HUES64 (cell line): ENCODE measurements around the gene BIRC5.

Source experiments
- H3K27ac ChIP-seq: 2 replicates; pipeline ENCODE4 v1.7.0; 2013; ENCODE audit warnings: low read depth, low read length, inconsistent platforms
- H3K27me3 ChIP-seq: 2 replicates; pipeline ENCODE4 v1.6.1; 2013; ENCODE audit warnings: mild to moderate bottlenecking, low read length; ENCODE audit not compliant: insufficient read depth
- H3K36me3 ChIP-seq: 2 replicates; pipeline ENCODE4 v1.6.1; 2013; ENCODE audit warnings: mild to moderate bottlenecking, low read length; ENCODE audit not compliant: insufficient read depth
- H3K4me1 ChIP-seq: 2 replicates; pipeline ENCODE4 v1.6.1; 2013; ENCODE audit warnings: mild to moderate bottlenecking, low read length, moderate library complexity; ENCODE audit not compliant: insufficient read depth
- H3K4me3 ChIP-seq: 2 replicates; pipeline ENCODE4 v1.5.1; 2013; ENCODE audit warnings: mild to moderate bottlenecking, low read length, moderate library complexity
- H3K9ac ChIP-seq: 2 replicates; pipeline ENCODE4 v1.6.1; 2013; ENCODE audit warnings: mild to moderate bottlenecking, low read depth, low read length
- H3K9me3 ChIP-seq: 2 replicates; pipeline ENCODE4 v1.6.1; 2013; ENCODE audit warnings: low read depth, low read length; ENCODE audit not compliant: insufficient read depth
- WGBS: fragments of 150-250, 120-280 bp; methylation state at CpG from one replicate; pipeline ENCODE4 v1.1.7; 2013; ENCODE audit warnings: missing lambda C conversion rate; 5-methylcytosine and 5-hydroxymethylcytosine counted together

The BIRC5 gene

DNA sequence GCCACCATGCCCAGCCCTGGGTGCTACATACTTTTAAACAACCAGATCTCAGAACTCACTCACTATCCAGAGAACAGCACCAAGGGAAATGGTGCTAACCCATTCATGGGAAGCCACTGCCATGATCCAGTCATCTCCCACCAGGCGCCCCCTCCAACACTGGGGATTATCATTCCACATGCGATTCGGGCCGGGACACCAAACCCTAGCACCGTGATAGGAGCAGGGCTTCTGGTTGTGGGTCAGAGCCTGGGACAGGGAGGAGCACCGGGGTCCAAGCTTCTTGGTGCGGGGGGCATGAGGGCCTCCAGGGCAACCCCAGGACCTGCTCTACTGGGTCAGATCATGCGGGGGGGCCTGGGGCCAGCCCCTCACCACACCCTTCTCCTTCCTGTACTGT lies 21.8 kb downstream of the BIRC5 start:
- Histone ChIP-seq H3K9ac (no peak overlapping the region), H3K9me3 (no peaks in the 10 kb centered on the region), H3K4me1 (no peaks in the 10 kb centered on the region), H3K27ac (no peak overlapping the region), H3K36me3 (no peaks in the 10 kb centered on the region), H3K27me3 (peaks cover 23% of the 10 kb centered on the region), H3K4me3 (no peak overlapping the region)
- WGBS = 81% methylated on average over 8 of the region's 8 CpGs

- H3K27ac ChIP-seq = no peak overlapping the region
- H3K4me3 ChIP-seq = no peak overlapping the region
- peaks cover 16% of the 10 kb centered on the region for H3K27me3 ChIP-seq
- H3K4me1 ChIP-seq = no peaks in the 10 kb centered on the region
- H3K9me3 ChIP-seq = no peaks in the 10 kb centered on the region
- H3K36me3 ChIP-seq = no peaks in the 10 kb centered on the region
- 93% methylated on average over 20 of the region's 20 CpGs for WGBS
- no peak overlapping the region for H3K9ac ChIP-seq
These were observed 22.5 kb downstream of the BIRC5 start for GRCh38 chr17:78236362-78237127.

DNA sequence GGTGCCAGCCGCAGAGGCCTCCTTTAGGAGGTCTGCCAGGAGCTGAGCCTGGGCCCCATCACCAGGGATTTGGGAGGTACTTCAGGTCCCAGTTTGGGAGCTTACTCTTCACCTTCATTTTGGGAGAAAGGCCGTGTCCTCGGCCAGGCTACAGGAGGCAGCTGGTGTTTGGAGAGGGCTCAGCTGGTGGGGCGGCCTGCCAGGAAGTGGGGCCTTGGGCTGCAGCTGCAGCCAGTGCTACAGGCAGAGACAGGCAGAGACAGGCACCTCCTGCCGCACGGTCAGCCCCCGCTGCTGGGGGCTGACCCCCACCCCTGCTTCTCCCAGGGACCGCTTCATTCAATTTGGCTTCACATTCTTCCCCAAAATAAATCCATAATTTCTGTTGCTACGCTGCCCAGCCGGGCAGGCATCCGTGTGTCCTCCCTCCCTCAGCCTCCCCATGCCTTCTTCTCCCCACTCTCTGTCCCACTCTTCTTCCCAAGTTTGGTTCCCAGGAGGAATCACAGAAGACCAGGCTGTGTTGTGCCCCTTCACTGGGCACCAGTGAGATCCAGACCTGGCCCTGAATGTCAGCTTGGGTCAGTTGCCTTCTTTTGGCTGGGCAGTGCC lies 23.5 kb downstream of the BIRC5 start:
- no peaks in the 10 kb centered on the region for H3K36me3 ChIP-seq
- H3K9ac ChIP-seq = no peak overlapping the region
- H3K27ac ChIP-seq = no peak overlapping the region
- 92% methylated on average over 11 of the region's 11 CpGs for WGBS
- H3K9me3 ChIP-seq = no peaks in the 10 kb centered on the region
- no peak overlapping the region for H3K4me3 ChIP-seq
- peaks cover 7% of the 10 kb centered on the region for H3K27me3 ChIP-seq
- H3K4me1 ChIP-seq = no peaks in the 10 kb centered on the region

GRCh38 chr17:78238823-78239488 lies 24.9 kb downstream of the BIRC5 start:
- Histone ChIP-seq H3K4me3 (no peak overlapping the region), H3K36me3 (no peaks in the 10 kb centered on the region), H3K27ac (no peak overlapping the region), H3K27me3 (no peaks in the 10 kb centered on the region), H3K9ac (no peak overlapping the region), H3K4me1 (no peaks in the 10 kb centered on the region), H3K9me3 (no peaks in the 10 kb centered on the region)
- WGBS = 89% methylated on average over 20 of the region's 20 CpGs

GRCh38 chr17:78239489-78239931 lies 25.5 kb downstream of the BIRC5 start:
- 90% methylated on average over 9 of the region's 9 CpGs for WGBS

GRCh38 chr17:78240012-78240655 lies 26.1 kb downstream of the BIRC5 start:
- Histone ChIP-seq H3K36me3 (no peaks in the 10 kb centered on the region), H3K4me3 (no peak overlapping the region), H3K27me3 (no peaks in the 10 kb centered on the region), H3K9me3 (no peaks in the 10 kb centered on the region), H3K9ac (no peak overlapping the region), H3K27ac (no peak overlapping the region), H3K4me1 (no peaks in the 10 kb centered on the region)
- WGBS = 87% methylated on average over 12 of the region's 12 CpGs

More at GRCh38 chr17:78239489-78239931, 25.5 kb downstream of the BIRC5 start:
- Histone ChIP-seq H3K4me3 (no peak overlapping the region), H3K36me3 (no peaks in the 10 kb centered on the region), H3K27me3 (no peaks in the 10 kb centered on the region), H3K9ac (no peak overlapping the region), H3K4me1 (no peaks in the 10 kb centered on the region), H3K27ac (no peak overlapping the region), H3K9me3 (no peaks in the 10 kb centered on the region)

DNA sequence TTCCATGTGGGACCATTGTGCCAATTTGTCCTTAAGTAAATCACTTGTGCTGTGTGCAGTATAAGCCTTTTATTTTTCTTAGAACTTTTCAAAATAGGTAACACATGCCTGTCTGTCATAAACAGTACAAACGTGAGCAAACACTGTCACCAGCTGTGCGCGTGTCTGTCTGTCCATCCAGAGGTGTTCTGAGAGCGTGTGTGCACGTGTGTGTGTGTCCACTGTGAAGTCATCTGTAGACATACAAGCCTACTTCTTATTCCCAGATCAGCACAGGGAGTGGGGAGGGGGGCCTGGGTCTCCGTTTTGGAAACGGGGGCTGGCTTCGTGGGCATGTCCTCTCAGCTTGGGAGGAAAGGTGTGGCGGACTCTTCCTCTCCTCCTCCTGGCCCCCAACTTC lies 26.8 kb downstream of the BIRC5 start:
- Histone ChIP-seq H3K27me3 (no peaks in the 10 kb centered on the region), H3K9ac (no peak overlapping the region), H3K36me3 (no peaks in the 10 kb centered on the region), H3K4me1 (no peaks in the 10 kb centered on the region), H3K9me3 (0 out of 2 replicates have a peak, but pooled peaks cover 6% of the 10 kb centered on the region), H3K27ac (no peak overlapping the region), H3K4me3 (no peak overlapping the region)
- WGBS = 96% methylated on average over 9 of the region's 9 CpGs

DNA sequence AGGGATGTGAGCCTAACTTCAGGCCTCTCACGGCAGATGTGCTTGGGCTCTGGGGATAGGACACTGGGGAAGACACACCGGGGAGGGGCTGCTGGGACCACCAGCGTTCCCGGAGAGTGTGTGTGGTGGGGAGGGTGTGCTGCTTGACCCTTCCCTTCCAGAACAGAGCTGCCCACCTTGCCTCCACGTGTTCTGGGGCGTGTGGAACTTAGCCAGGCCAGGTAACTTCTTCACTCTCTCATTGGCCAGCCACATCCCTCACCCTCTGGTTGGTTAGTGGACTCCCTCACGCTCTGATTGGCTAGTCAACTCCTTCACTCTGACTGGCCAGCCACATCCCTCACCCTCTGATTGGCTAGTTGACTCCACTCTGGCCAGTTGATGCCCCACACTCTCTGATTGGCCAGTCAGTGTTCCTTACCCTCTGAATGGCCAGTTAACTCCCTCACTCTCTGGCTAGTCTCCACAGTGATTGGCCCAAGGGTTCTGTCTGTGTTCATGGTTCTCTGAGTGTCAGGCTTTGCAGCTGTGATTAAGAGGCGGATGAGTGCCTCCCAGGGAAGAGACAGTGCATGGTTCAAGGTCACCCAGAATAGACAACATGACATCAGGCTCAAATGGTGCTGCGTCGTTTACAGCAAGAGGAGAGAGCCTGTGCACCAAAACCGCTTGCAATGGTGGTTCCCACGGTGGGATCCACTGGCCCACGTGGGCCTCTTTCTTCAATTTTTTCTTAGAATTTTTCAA lies 27.4 kb downstream of the BIRC5 start:
- no peak overlapping the region for H3K27ac ChIP-seq
- 90% methylated on average over 12 of the region's 13 CpGs for WGBS
- no peaks in the 10 kb centered on the region for H3K36me3 ChIP-seq
- no peaks in the 10 kb centered on the region for H3K4me1 ChIP-seq
- H3K9me3 ChIP-seq = 0 out of 2 replicates have a peak, but pooled peaks cover 6% of the 10 kb centered on the region
- H3K27me3 ChIP-seq = no peaks in the 10 kb centered on the region
- no peak overlapping the region for H3K4me3 ChIP-seq
- H3K9ac ChIP-seq = no peak overlapping the region

DNA sequence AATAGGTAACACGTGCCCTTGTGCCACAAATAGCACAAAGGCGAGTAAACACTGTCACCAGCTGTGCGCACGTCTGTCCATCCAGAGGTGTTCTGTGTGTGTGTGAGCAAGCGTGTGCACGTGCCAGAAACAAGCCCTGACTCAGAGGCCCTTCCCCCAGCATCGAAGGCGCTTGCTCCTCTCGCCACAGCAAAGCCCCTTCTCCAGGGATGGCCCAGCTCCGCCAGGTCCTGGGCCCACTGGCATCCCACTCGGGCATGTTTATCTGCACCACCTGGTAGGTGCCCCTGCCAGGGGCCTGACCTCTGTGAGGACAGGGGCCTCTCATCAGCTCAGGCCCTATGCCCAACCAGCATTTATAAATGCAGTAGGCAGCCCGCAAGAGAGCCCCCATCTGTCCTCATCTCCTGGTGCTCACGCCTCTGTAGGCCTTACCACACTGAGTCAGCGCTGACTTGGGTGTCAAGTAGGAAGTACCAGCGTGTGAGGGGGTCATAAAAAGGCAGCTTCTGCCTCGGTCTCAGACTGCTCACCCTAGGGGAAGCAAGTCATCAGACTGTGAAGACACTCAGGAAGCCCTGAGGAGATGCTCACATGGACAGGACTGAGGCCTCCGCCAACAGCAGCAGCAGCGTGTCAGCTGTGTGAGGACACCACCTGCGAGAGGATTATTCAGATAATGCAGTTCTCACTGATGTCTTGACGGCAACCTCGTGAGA lies 28.1 kb downstream of the BIRC5 start:
- no peaks in the 10 kb centered on the region for H3K27me3 ChIP-seq
- no peak overlapping the region for H3K27ac ChIP-seq
- H3K4me1 ChIP-seq = no peaks in the 10 kb centered on the region
- H3K36me3 ChIP-seq = no peaks in the 10 kb centered on the region
- no peak overlapping the region for H3K4me3 ChIP-seq
- WGBS = 92% methylated on average over 21 of the region's 21 CpGs
- H3K9ac ChIP-seq = no peak overlapping the region
- H3K9me3 ChIP-seq = 0 out of 2 replicates have a peak, but pooled peaks cover 6% of the 10 kb centered on the region

DNA sequence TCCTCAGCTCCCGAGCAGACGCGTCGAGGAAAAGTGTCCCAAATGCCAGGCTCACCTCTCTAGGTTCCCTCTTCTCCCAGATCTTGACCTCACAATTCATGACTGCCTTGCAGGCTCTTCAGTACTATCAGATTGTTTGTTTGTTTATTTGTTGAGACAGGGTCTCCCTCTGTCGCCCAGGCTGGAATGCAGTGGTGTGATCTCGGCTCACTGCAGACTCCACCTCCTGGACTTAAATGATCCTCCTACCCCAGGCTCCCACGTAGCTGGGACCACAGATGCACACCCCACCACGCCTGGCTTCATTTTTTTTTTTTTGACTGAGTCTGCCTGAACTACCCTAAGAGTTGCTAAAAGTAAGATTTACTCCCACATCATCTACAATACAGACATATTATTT lies 33.3 kb downstream of the BIRC5 start:
- 0 out of 2 replicates have a peak, but pooled peaks cover 6% of the 10 kb centered on the region for H3K9me3 ChIP-seq
- 76% methylated on average over 8 of the region's 8 CpGs for WGBS
- no peak overlapping the region for H3K9ac ChIP-seq

More for the DNA sequence above, 33.3 kb downstream of the BIRC5 start:
- H3K27ac ChIP-seq = no peak overlapping the region
- H3K36me3 ChIP-seq = no peaks in the 10 kb centered on the region
- no peak overlapping the region for H3K4me3 ChIP-seq
- H3K27me3 ChIP-seq = no peaks in the 10 kb centered on the region
- peaks cover 4% of the 10 kb centered on the region; the same call in 1 of the 2 replicates for H3K4me1 ChIP-seq
